Spinal cord (tissue), 10 donors: ENCODE data around the gene PLPPR3. TPM values are rescaled to one million over a fixed set of nuclear protein-coding genes. Genes with fewer than 3 reads are reported as not detected.
"Not testable (repeated sequence)": the region's sequence is repeated elsewhere in the genome, so short reads cannot be mapped to it uniquely, and the experiment has no call there.

Source experiments
- DNase-seq, 6 donors: peaks; one replicate each; pipeline versions ENCODE4 v3.0.0 to v3.0.0-alpha.2; 2013 to 2015; ENCODE audit warnings: low spot score in 6 of 6, low read depth in 4 of 6
- H3K27ac ChIP-seq: one replicate; pipeline ENCODE4 v1.5.1; 2013; ENCODE audit warnings: low read depth, low read length, control low read depth
- H3K27me3 ChIP-seq: one replicate; pipeline ENCODE4 v1.6.1; 2013; ENCODE audit warnings: low read length; ENCODE audit not compliant: control insufficient read depth, insufficient read depth
- H3K36me3 ChIP-seq: one replicate; pipeline ENCODE4 v1.6.1; 2013; ENCODE audit warnings: low read length; ENCODE audit not compliant: control insufficient read depth, insufficient read depth
- H3K4me1 ChIP-seq: one replicate; pipeline ENCODE4 v1.6.1; 2013; ENCODE audit warnings: low read length; ENCODE audit not compliant: control insufficient read depth, insufficient read depth
- H3K4me3 ChIP-seq: one replicate; pipeline ENCODE4 v1.5.1; 2013; ENCODE audit warnings: low read depth, low read length, control low read depth
- H3K9me3 ChIP-seq: one replicate; pipeline ENCODE4 v1.6.1; 2013; ENCODE audit warnings: low read length; ENCODE audit not compliant: control insufficient read depth, insufficient read depth
- WGBS: methylation state at CpG from one replicate; pipeline ENCODE4 v1.1.5; 2013; ENCODE audit warnings: missing lambda C conversion rate; ENCODE audit not compliant: insufficient coverage; 5-methylcytosine and 5-hydroxymethylcytosine counted together
- polyA plus RNA-seq, 2 donors: library from polyadenylated mRNA; unstranded; fragments of 120-200 nt; gene quantifications; one replicate each; pipeline ENCODE4 v1.2.1, GENCODE V29; 2013; ENCODE audit not compliant: insufficient read length in 2 of 2
- total RNA-seq, 2 donors: library from RNA; depleted of rRNA in 1 of 2; stranded (reverse); fragments of 120-200 nt in 1 of 2; fragments of >200 nt in 1 of 2; gene quantifications; one replicate each; pipeline versions ENCODE4 v1.2.3 to v1.2.4, GENCODE V29; 2013 to 2014
- donor health status: healthy.

PLPPR3 gene
- total and polyA plus RNA-seq, 4 donors: 26.1 to 245 (median 115) TPM

- no peaks in the 10 kb centered on the region for H3K36me3 ChIP-seq
- 32% methylated on average over 7 of the region's 11 CpGs for WGBS
- DNase-seq: no peak
- H3K9me3 ChIP-seq: no peaks in the 10 kb centered on the region
- H3K27me3 ChIP-seq: peaks cover 39% of the 10 kb centered on the region
- no peak overlapping the region for H3K27ac ChIP-seq
- no peak overlapping the region for H3K4me3 ChIP-seq
- H3K4me1 ChIP-seq: peaks cover 15% of the 10 kb centered on the region
Observed at GRCh38 chr19:844546-844971, 22.8 kb upstream of the PLPPR3 start.

GRCh38 chr19:843836-844545 is 22.2 kb upstream of the PLPPR3 start:
- WGBS: 18% methylated on average over 35 of the region's 70 CpGs
- no peak for DNase-seq
- Histone ChIP-seq H3K9me3 (no peaks in the 10 kb centered on the region), H3K27me3 (peaks cover 39% of the 10 kb centered on the region), H3K27ac (no peak overlapping the region), H3K36me3 (no peaks in the 10 kb centered on the region), H3K4me1 (peaks cover 17% of the 10 kb centered on the region), H3K4me3 (no peak overlapping the region)

GRCh38 chr19:843180-843835 is 21.6 kb upstream of the PLPPR3 start:
- peaks cover 37% of the 10 kb centered on the region for H3K27me3 ChIP-seq
- 5% methylated on average over 46 of the region's 46 CpGs for WGBS
- H3K4me1 ChIP-seq: peaks cover 18% of the 10 kb centered on the region
- H3K9me3 ChIP-seq: no peaks in the 10 kb centered on the region
- no peak overlapping the region for H3K27ac ChIP-seq
- H3K4me3 ChIP-seq: no peak overlapping the region
- no peak for DNase-seq
- no peaks in the 10 kb centered on the region for H3K36me3 ChIP-seq

GRCh38 chr19:842802-843179 is 21.0 kb upstream of the PLPPR3 start:
- H3K36me3 ChIP-seq, H3K9me3 ChIP-seq, DNase-seq, H3K4me3 ChIP-seq, H3K27ac ChIP-seq: not testable (repeated sequence)
- peaks cover 33% of the 10 kb centered on the region for H3K27me3 ChIP-seq
- WGBS: 87% methylated on average over 2 of the region's 7 CpGs
- H3K4me1 ChIP-seq: peaks cover 15% of the 10 kb centered on the region

- Histone ChIP-seq H3K36me3 (no peaks in the 10 kb centered on the region), H3K27ac (no peak within 1 kb of the TSS), H3K27me3 (peaks cover 21% of the 10 kb centered on the region), H3K9me3 (no peaks in the 10 kb centered on the region), H3K4me3 (no peak within 1 kb of the TSS), H3K4me1 (peaks cover 13% of the 10 kb centered on the region)
- WGBS: 85% methylated on average over 24 of the region's 24 CpGs
- no peak for DNase-seq
Observed at GRCh38 chr19:840519-841206, 18.9 kb upstream of the PLPPR3 start, which contains the start of gene PRTN3. TSS of gene PRTN3 (plus strand) at chr19:840999. CDS start at chr19:841009, 10 bp downstream.

GRCh38 chr19:835210-835810 is 13.6 kb upstream of the PLPPR3 start:
- 83% methylated on average over 30 of the region's 36 CpGs for WGBS
- no peaks in the 10 kb centered on the region for H3K36me3 ChIP-seq
- H3K27ac ChIP-seq: no peak overlapping the region
- H3K4me1 ChIP-seq: peaks cover 3% of the 10 kb centered on the region
- no peaks in the 10 kb centered on the region for H3K9me3 ChIP-seq
- DNase-seq: no peak
- peaks cover 2% of the 10 kb centered on the region for H3K27me3 ChIP-seq
- no peak overlapping the region for H3K4me3 ChIP-seq

GRCh38 chr19:834216-834615 is 12.5 kb upstream of the PLPPR3 start:
- DNase-seq: no peak
- H3K9me3 ChIP-seq: no peaks in the 10 kb centered on the region
- no peaks in the 10 kb centered on the region for H3K36me3 ChIP-seq
- H3K27me3 ChIP-seq: peaks cover 2% of the 10 kb centered on the region
- H3K4me1 ChIP-seq: peaks cover 3% of the 10 kb centered on the region
- H3K27ac ChIP-seq: no peak overlapping the region
- 78% methylated on average over 23 of the region's 24 CpGs for WGBS
- H3K4me3 ChIP-seq: no peak overlapping the region

GRCh38 chr19:831407-832369 is 9.9 kb upstream of the PLPPR3 start:
- H3K9me3 ChIP-seq: no peaks in the 10 kb centered on the region
- no peaks in the 10 kb centered on the region for H3K4me1 ChIP-seq
- H3K4me3 ChIP-seq: no peak overlapping the region
- H3K27me3 ChIP-seq: peaks cover 2% of the 10 kb centered on the region
- no peak overlapping the region for H3K27ac ChIP-seq
- H3K36me3 ChIP-seq: no peaks in the 10 kb centered on the region
- 64% methylated on average over 24 of the region's 38 CpGs for WGBS
- DNase-seq: no peak
